Activated B cell treated with CpG ODN at 0.5 μM for 24 hours (primary cell): ENCODE measurements around the gene ABHD1. TPM values are rescaled to one million over a fixed set of nuclear protein-coding genes. Genes with fewer than 3 reads are reported as not detected.

Experiments
- ATAC-seq: fragments of 200-7000 bp; cut with Tn5 transposase; one replicate; pipeline ENCODE4 v1.10.0; 2021; ENCODE audit warnings: low read depth, mild to moderate bottlenecking, moderate library complexity
- CTCF ChIA-PET: fragments of 350-600 bp; sonication (Branson Sonifier 250); formaldehyde crosslinking; loops from one replicate; lab custom pipeline; 2021; ENCODE audit warnings: antibody characterized with exemption; lab: Charles Lee
- POLR2A ChIA-PET: fragments of 350-600 bp; sonication (Branson Sonifier 250); formaldehyde crosslinking; loops from one replicate; lab custom pipeline; 2021; ENCODE audit warnings: antibody characterized with exemption; lab: Charles Lee
- DNase-seq: peaks from one replicate; pipeline ENCODE4 v3.0.0; 2022
- H3K27ac Mint-ChIP-seq: one replicate; pipeline ENCODE4 v1.8.0; 2020; ENCODE audit warnings: mixed read lengths
- H3K27me3 Mint-ChIP-seq: one replicate; pipeline ENCODE4 v1.8.0; 2021; ENCODE audit warnings: mixed read lengths
- H3K36me3 Mint-ChIP-seq: one replicate; pipeline ENCODE4 v1.8.0; 2021; ENCODE audit warnings: low read depth, mixed read lengths
- H3K4me1 Mint-ChIP-seq: one replicate; pipeline ENCODE4 v1.8.0; 2021; ENCODE audit warnings: mixed read lengths
- H3K4me3 Mint-ChIP-seq: one replicate; pipeline ENCODE4 v1.8.0; 2020; ENCODE audit warnings: mild to moderate bottlenecking, mixed read lengths
- H3K9me3 Mint-ChIP-seq: one replicate; pipeline ENCODE4 v1.8.0; 2020; ENCODE audit warnings: mixed read lengths
- intact Hi-C: fragments of 100-400 bp; cut with micrococcal nuclease; formaldehyde crosslinking; loops from one replicate; pipeline ENCODE4 v1.15.1; 2024
- total RNA-seq: library from RNA; stranded (reverse); gene quantifications from 2 replicates; pipeline ENCODE4 v1.2.3, GENCODE V29; 2022
- TF ChIP-seq, protein P1 (sequence below): fragments of 200-600 bp; IDR thresholded peaks from one replicate; pipeline ENCODE4 v1.8.0; 2022; ENCODE audit warnings: antibody characterized with exemption, mild to moderate bottlenecking

ABHD1 gene
- total RNA-seq, 1 donor from 2014 or later = 1.1 TPM

DNA sequence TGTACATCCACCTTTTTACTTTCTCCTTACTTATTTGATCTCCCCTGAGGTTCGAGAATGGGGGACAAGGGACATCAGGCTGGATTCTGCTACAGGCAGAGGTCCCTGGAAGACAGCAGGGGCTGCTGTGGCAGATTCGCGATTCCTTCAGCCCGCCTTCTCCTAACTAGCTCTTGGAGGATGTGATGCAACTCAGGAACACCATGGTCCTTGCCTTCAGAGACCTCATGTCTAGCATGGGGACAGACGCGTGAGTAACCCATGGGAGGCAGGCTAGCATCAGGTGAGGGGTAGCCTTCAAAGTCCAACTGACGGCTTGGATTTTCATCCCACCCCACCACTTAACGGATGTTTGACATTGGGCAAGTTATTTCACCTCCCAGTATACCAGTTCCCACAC is 24.3 kb downstream of the ABHD1 start:
- CTCF ChIA-PET = no interaction called here
- POLR2A ChIA-PET = no interaction called here
- no peak overlapping the region for H3K4me3 Mint-ChIP-seq
- H3K9me3 Mint-ChIP-seq = no peaks in the 10 kb centered on the region
- intact Hi-C loops = no loop called here
- TF ChIP-seq, protein P1, sequence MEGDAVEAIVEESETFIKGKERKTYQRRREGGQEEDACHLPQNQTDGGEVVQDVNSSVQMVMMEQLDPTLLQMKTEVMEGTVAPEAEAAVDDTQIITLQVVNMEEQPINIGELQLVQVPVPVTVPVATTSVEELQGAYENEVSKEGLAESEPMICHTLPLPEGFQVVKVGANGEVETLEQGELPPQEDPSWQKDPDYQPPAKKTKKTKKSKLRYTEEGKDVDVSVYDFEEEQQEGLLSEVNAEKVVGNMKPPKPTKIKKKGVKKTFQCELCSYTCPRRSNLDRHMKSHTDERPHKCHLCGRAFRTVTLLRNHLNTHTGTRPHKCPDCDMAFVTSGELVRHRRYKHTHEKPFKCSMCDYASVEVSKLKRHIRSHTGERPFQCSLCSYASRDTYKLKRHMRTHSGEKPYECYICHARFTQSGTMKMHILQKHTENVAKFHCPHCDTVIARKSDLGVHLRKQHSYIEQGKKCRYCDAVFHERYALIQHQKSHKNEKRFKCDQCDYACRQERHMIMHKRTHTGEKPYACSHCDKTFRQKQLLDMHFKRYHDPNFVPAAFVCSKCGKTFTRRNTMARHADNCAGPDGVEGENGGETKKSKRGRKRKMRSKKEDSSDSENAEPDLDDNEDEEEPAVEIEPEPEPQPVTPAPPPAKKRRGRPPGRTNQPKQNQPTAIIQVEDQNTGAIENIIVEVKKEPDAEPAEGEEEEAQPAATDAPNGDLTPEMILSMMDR = no peak
- H3K27ac Mint-ChIP-seq = no peak overlapping the region
- ATAC-seq = no peak
- no peaks in the 10 kb centered on the region for H3K36me3 Mint-ChIP-seq
- no peak for DNase-seq
- H3K4me1 Mint-ChIP-seq = no peaks in the 10 kb centered on the region
- H3K27me3 Mint-ChIP-seq = peaks cover 22% of the 10 kb centered on the region

DNA sequence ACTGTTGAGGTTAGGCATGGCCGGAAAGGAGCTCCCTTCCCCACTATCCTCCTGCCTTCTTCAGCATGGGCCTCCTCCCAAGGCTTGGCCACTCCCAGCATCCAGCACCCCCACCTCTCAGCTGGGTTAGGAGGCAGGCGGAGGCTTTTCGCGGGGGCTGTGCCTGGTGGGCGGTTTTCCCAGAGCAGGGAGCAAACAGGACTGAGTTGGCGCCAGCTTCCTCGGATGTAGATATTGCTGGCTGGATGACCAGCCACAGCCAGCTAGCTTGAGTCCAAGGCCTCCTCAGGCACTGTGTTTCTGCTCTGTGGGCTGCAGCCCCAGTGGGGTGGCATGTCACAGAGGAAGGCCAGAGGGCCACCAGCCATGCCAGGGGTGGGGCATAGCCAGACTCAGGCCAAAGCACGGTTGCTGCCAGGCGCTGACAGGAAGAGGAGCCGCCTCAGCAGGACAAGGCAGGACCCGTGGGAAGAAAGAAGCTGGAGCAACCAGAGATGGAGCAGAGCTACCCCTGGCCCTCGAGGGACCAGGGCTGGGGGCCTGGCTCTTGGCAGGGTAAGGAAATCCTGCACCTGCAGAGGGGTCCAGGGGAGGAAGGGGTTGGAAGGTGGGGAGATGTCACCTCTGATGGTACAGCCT is 25.3 kb downstream of the ABHD1 start, which contains the start of gene TCF23:
Gene TCF23 (plus strand): TSS at position 204 of the 639 bp plus-strand sequence. CDS start 130 bp downstream, at position 334.
- no peak for DNase-seq
- peaks cover 23% of the 10 kb centered on the region for H3K27me3 Mint-ChIP-seq
- TF ChIP-seq, protein P1 = no peak
- no peaks in the 10 kb centered on the region for H3K9me3 Mint-ChIP-seq
- ATAC-seq = no peak
- H3K4me3 Mint-ChIP-seq = no peak within 1 kb of the TSS
- H3K27ac Mint-ChIP-seq = no peak within 1 kb of the TSS
- intact Hi-C loops = no loop called here
- POLR2A ChIA-PET = no interaction called here
- no peaks in the 10 kb centered on the region for H3K36me3 Mint-ChIP-seq
- no peaks in the 10 kb centered on the region for H3K4me1 Mint-ChIP-seq
- CTCF ChIA-PET = no interaction called here

DNA sequence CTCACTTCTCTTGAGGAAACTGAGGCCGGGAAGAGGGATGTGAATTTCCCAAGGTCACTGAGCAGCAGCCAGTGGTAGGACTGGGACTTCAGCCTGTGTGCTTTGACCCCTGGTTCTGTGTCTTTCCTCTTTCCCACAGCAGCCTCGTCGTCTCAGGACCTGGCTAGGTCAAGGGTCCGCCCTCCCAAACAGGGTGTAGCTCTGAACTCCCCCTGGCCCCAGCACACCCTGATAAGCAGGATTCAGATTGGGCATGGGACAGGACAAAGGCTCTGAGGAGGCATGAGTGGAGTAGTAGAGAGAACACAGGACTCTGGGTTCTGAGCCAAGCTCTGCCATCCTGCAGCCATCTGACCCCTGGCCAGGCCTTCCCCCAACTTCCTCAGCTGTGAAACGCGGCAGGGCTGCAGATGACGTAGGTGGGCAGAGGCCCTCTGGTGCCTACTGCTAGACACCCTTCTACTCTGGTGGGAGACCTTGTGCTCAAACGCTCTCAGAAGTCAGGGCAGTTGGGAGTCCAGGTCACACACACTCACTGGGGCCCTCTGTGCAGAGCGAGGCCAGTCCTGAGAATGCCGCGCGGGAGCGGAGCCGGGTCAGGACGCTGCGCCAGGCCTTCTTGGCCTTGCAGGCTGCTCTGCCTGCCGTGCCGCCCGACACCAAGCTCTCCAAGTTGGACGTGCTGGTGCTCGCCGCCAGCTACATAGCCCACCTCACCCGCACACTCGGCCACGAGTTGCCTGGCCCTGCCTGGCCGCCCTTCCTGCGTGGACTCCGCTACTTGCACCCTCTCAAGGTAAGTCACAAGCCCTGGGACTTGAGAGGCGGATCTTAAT is 26.2 kb downstream of the ABHD1 start:
- no peak for ATAC-seq
- Mint-ChIP-seq H3K36me3 (no peaks in the 10 kb centered on the region), H3K4me1 (no peaks in the 10 kb centered on the region), H3K4me3 (no peak overlapping the region), H3K9me3 (no peaks in the 10 kb centered on the region), H3K27me3 (peaks cover 27% of the 10 kb centered on the region), H3K27ac (no peak overlapping the region)
- CTCF ChIA-PET = no interaction called here
- TF ChIP-seq, protein P1 = no peak
- DNase-seq = no peak
- POLR2A ChIA-PET = no interaction called here
- intact Hi-C loops = no loop called here

DNA sequence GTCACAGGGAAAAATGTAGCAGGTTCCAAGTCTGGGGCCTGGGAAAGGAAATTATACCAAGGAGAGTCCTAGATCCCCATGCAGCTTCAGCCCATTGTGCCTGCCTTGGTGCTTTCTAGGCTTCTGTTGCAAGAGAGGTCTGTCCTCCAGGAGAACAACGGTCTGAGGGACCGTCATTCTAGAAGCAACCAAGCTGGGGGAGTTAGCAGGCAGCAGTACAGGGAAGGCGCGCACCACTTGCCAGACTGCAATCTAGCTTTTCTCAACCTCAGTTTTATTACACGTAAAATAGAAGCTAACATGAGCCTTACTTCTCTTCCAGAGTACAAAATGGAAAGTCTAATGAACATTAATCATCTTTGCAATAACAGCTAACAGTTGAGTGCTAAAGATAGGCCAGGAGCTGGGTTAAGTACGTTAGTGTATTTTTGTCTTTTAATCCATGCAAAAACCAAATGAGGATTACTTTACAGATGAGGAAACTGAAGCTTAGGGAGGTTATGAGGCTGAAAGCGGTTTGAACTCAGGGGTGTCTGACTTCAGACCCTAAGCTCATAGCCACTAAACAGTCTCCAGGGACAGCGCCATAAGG is 27.1 kb downstream of the ABHD1 start:
- Mint-ChIP-seq H3K4me1 (no peaks in the 10 kb centered on the region), H3K4me3 (no peak overlapping the region), H3K27ac (no peak overlapping the region), H3K9me3 (no peaks in the 10 kb centered on the region), H3K36me3 (no peaks in the 10 kb centered on the region), H3K27me3 (peaks cover 24% of the 10 kb centered on the region)
- ChIA-PET POLR2A (no interaction called here), CTCF (interaction anchor here (1.3 kb wide), 1 partner anchor 19 kb away, joined by 4 read pairs; no protein-coding TSS in a partner anchor)
- intact Hi-C loops = no loop called here
- DNase-seq (no peak), ATAC-seq (no peak)
- TF ChIP-seq, protein P1 = no peak
